IMR-90 (cell line): ENCODE measurements around the gene VPS35L. TPM values are rescaled to one million over a fixed set of nuclear protein-coding genes. Genes with fewer than 3 reads are reported as not detected.

Experiments
- ATAC-seq: fragments of 200-7000 bp; cut with Tn5 transposase; 2 replicates; pipeline ENCODE4 v1.9.1; 2020; ENCODE audit warnings: low read depth, mild to moderate bottlenecking, moderate library complexity
- BruUV-seq: library from RNA; stranded (reverse); fragments of 400-500 nt; replicated peaks from 2 replicates; lab custom pipeline; 2021; lab: Mats Ljungman, UMichigan
- CTCF ChIA-PET: fragments of 300-600 bp; formaldehyde crosslinking; extraction: SDS; loops from one replicate; lab custom pipeline; 2021; ENCODE audit warnings: antibody characterized with exemption; lab: Yijun Ruan, JAX
- POLR2A ChIA-PET: fragments of 300-600 bp; sonication (Branson Sonifier 250); formaldehyde crosslinking; loops from one replicate; lab custom pipeline; 2022; ENCODE audit warnings: antibody characterized with exemption; ENCODE audit not compliant: unreplicated experiment; lab: Charles Lee
- DNase-seq: peaks from one replicate; pipeline ENCODE4 v3.0.0; 2013
- H2AFZ ChIP-seq: replicated peaks from 2 replicates; pipeline ENCODE3; 2013; ENCODE audit warnings: low read length, mild to moderate bottlenecking; ENCODE audit not compliant: poor library complexity
- H2AK5ac ChIP-seq: 2 replicates; pipeline ENCODE4 v1.6.1; 2013; ENCODE audit warnings: low read depth, low read length, inconsistent platforms
- H2AK9ac ChIP-seq: replicated peaks from 2 replicates; pipeline ENCODE3; 2013; ENCODE audit warnings: mild to moderate bottlenecking, low read depth, low read length, moderate library complexity; ENCODE audit not compliant: poor library complexity
- H2BK120ac ChIP-seq: 2 replicates; pipeline ENCODE4 v1.6.1; 2013; ENCODE audit warnings: low read depth, low read length, inconsistent platforms
- H2BK15ac ChIP-seq: 3 replicates; pipeline ENCODE4 v1.6.1; 2013; ENCODE audit warnings: low read depth, low read length, inconsistent platforms
- H2BK20ac ChIP-seq: 2 replicates; pipeline ENCODE4 v1.6.1; 2013; ENCODE audit warnings: low read depth, mild to moderate bottlenecking, inconsistent platforms, low read length, moderate library complexity
- H2BK5ac ChIP-seq: 2 replicates; pipeline ENCODE4 v1.6.1; 2013; ENCODE audit warnings: mild to moderate bottlenecking, low read depth, low read length, inconsistent platforms; ENCODE audit not compliant: poor library complexity, severe bottlenecking
- H3K14ac ChIP-seq: replicated peaks from 2 replicates; pipeline ENCODE4 v1.6.1; 2013; ENCODE audit warnings: low read depth, low read length, inconsistent platforms
- H3K18ac ChIP-seq: 2 replicates; pipeline ENCODE4 v1.6.1; 2013; ENCODE audit warnings: low read depth, low read length, control low read depth
- H3K23ac ChIP-seq: 2 replicates; pipeline ENCODE4 v1.6.1; 2013; ENCODE audit warnings: low read depth, low read length, inconsistent platforms
- H3K27ac ChIP-seq: 2 replicates; pipeline ENCODE4 v1.5.1; 2013; ENCODE audit warnings: mild to moderate bottlenecking, control low read depth, low read length; ENCODE audit not compliant: insufficient read depth
- H3K27me3 ChIP-seq: 2 replicates; pipeline ENCODE4 v1.6.1; 2013; ENCODE audit warnings: low read length; ENCODE audit not compliant: control insufficient read depth, insufficient read depth
- H3K36me3 ChIP-seq: 2 replicates; pipeline ENCODE4 v1.6.1; 2013; ENCODE audit warnings: low read length, mixed read lengths; ENCODE audit not compliant: control insufficient read depth, insufficient read depth
- H3K4ac ChIP-seq: 2 replicates; pipeline ENCODE4 v1.6.1; 2013; ENCODE audit warnings: low read depth, low read length, inconsistent platforms
- H3K4me1 ChIP-seq: 2 replicates; pipeline ENCODE4 v1.6.1; 2013; ENCODE audit warnings: low read length, mixed read lengths; ENCODE audit not compliant: control insufficient read depth, insufficient read depth
- H3K4me2 ChIP-seq: 2 replicates; pipeline ENCODE4 v1.6.1; 2013; ENCODE audit warnings: low read depth, mild to moderate bottlenecking, control low read depth, low read length, moderate library complexity
- H3K4me3 ChIP-seq: 2 replicates; pipeline ENCODE4 v1.5.1; 2013; ENCODE audit warnings: low read depth, mild to moderate bottlenecking, control low read depth, low read length, moderate library complexity; ENCODE audit not compliant: insufficient read depth
- H3K56ac ChIP-seq: 2 replicates; pipeline ENCODE4 v1.6.1; 2013; ENCODE audit warnings: low read length, inconsistent platforms; ENCODE audit not compliant: insufficient read depth; ENCODE audit errors: extremely low read depth
- H3K79me1 ChIP-seq, 2 experiments: 2 replicates each; pipeline ENCODE4 v1.6.1; 2013; ENCODE audit warnings: low read length in 2 of 2, inconsistent platforms in 1 of 2, low read depth in 1 of 2
- H3K9ac ChIP-seq: 2 replicates; pipeline ENCODE4 v1.6.1; 2013; ENCODE audit warnings: low read depth, low read length, control low read depth
- H3K9me1 ChIP-seq: 2 replicates; pipeline ENCODE4 v1.6.1; 2013; ENCODE audit warnings: low read length, inconsistent platforms; ENCODE audit not compliant: insufficient read depth
- H3K9me3 ChIP-seq: 2 replicates; pipeline ENCODE4 v1.6.1; 2013; ENCODE audit warnings: low read length; ENCODE audit not compliant: control insufficient read depth, insufficient read depth
- H4K20me1 ChIP-seq: 2 replicates; pipeline ENCODE4 v1.6.1; 2013; ENCODE audit warnings: low read length, inconsistent platforms; ENCODE audit not compliant: insufficient read depth
- H4K5ac ChIP-seq: 2 replicates; pipeline ENCODE4 v1.6.1; 2013; ENCODE audit warnings: mild to moderate bottlenecking, low read depth, low read length, control low read depth
- H4K8ac ChIP-seq, 2 experiments: 2 replicates each; pipeline ENCODE4 v1.6.1; 2013; ENCODE audit warnings: low read depth in 2 of 2, low read length in 2 of 2, control low read depth in 1 of 2, inconsistent platforms in 1 of 2
- H4K91ac ChIP-seq: 2 replicates; pipeline ENCODE4 v1.6.1; 2013; ENCODE audit warnings: low read depth, low read length, inconsistent platforms; ENCODE audit not compliant: insufficient read depth
- BHLHE40 ChIP-seq: fragments of 150-350 bp; IDR thresholded peaks from 2 replicates; pipeline ENCODE4 v1.6.1; 2016; ENCODE audit warnings: mild to moderate bottlenecking, low read depth, low read length
- CEBPB ChIP-seq: IDR thresholded peaks from 2 replicates; pipeline ENCODE4 v1.6.1; 2012; ENCODE audit warnings: low read depth, low read length, improper control_type of control experiment
- CHD1 ChIP-seq: IDR thresholded peaks from 2 replicates; pipeline ENCODE4 v1.6.1; 2012; ENCODE audit warnings: low read depth, low read length, improper control_type of control experiment
- CTCF ChIP-seq: conservative IDR thresholded peaks from 2 replicates; pipeline ENCODE4 v1.5.1; 2012; ENCODE audit warnings: mild to moderate bottlenecking, low read depth, low read length, improper control_type of control experiment
- ELK1 ChIP-seq: fragments of 150-350 bp; IDR thresholded peaks from 2 replicates; pipeline ENCODE4 v1.6.1; 2016; ENCODE audit warnings: low read depth, mild to moderate bottlenecking, low read length, moderate library complexity, borderline replicate concordance
- FOS ChIP-seq: fragments of 150-350 bp; IDR thresholded peaks from 2 replicates; pipeline ENCODE4 v1.6.1; 2016; ENCODE audit warnings: low read depth, low read length
- MAFK ChIP-seq: IDR thresholded peaks from 2 replicates; pipeline ENCODE4 v1.6.1; 2012; ENCODE audit warnings: low read depth, low read length, improper control_type of control experiment
- MAZ ChIP-seq: IDR thresholded peaks from 2 replicates; pipeline ENCODE4 v1.6.1; 2012; ENCODE audit warnings: low read depth, mild to moderate bottlenecking, low read length, improper control_type of control experiment, moderate library complexity, borderline replicate concordance
- MXI1 ChIP-seq: IDR thresholded peaks from 2 replicates; pipeline ENCODE4 v1.6.1; 2012; ENCODE audit warnings: low read depth, mild to moderate bottlenecking, low read length, moderate library complexity, borderline replicate concordance
- NFE2L2 ChIP-seq: fragments of 150-350 bp; IDR thresholded peaks from 2 replicates; pipeline ENCODE4 v1.6.1; 2016; ENCODE audit warnings: low read depth, mild to moderate bottlenecking, low read length
- POLR2A ChIP-seq: IDR thresholded peaks from 2 replicates; pipeline ENCODE4 v1.6.1; 2012; ENCODE audit warnings: mild to moderate bottlenecking, low read depth, low read length
- RCOR1 ChIP-seq: IDR thresholded peaks from 2 replicates; pipeline ENCODE4 v1.6.1; 2012; ENCODE audit warnings: mild to moderate bottlenecking, low read length, improper control_type of control experiment; ENCODE audit not compliant: insufficient replicate concordance
- SMC3 ChIP-seq: fragments of 150-350 bp; IDR thresholded peaks from 2 replicates; pipeline ENCODE4 v1.6.1; 2016; ENCODE audit warnings: low read depth, mild to moderate bottlenecking, antibody characterized with exemption, low read length, moderate library complexity
- USF2 ChIP-seq: fragments of 150-350 bp; IDR thresholded peaks from 2 replicates; pipeline ENCODE4 v1.6.1; 2017; ENCODE audit warnings: mild to moderate bottlenecking, antibody characterized with exemption, low read length, low read depth
- WGBS, 2 experiments: methylation state at CpG; one replicate each; pipeline versions ENCODE4 v1.1.5 to v1.1.7; 2013; ENCODE audit warnings: missing lambda C conversion rate in 2 of 2; ENCODE audit not compliant: insufficient read length in 1 of 2; ENCODE audit errors: extremely low coverage in 2 of 2; 5-methylcytosine and 5-hydroxymethylcytosine counted together
- dilution Hi-C: fragments of 300-500 bp; cut with HindIII; formaldehyde crosslinking; loops from one replicate; pipeline ENCODE4 v1.14.3; 2018; ENCODE audit warnings: low sequenced_read_pairs; ENCODE audit not compliant: unreplicated experiment
- in situ Hi-C: fragments of 300-500 bp; cut with MboI; formaldehyde crosslinking; loops from 3 replicates; pipeline ENCODE4 v1.14.3; 2019; ENCODE audit warnings: low sequenced_read_pairs, inconsistent platforms, mixed read lengths
- intact Hi-C: fragments of 100-400 bp; cut with micrococcal nuclease; formaldehyde crosslinking; loops from 2 replicates; pipeline ENCODE4 v1.10.0; 2022
- polyA plus RNA-seq, 3 experiments: library from polyadenylated mRNA; depleted of rRNA; stranded (reverse); fragments of >200 nt; gene quantifications; 2 replicates each; pipeline ENCODE4 v1.2.3, GENCODE V29; 2012; ENCODE audit warnings: low replicate concordance in 1 of 3
- total RNA-seq: library from RNA; depleted of rRNA; stranded (reverse); fragments of >200 nt; gene quantifications from 2 replicates; pipeline ENCODE4 v1.2.3, GENCODE V29; 2012

VPS35L gene
- total and polyA plus RNA-seq, 2 of the 4 experiments (the other 2 are of a cell fraction): 28.0 to 40.1 TPM

- TF ChIP-seq RCOR1 (no peak), MAZ (no peak), POLR2A (no peak), CHD1 (no peak), CTCF (no peak), CEBPB (no peak), ELK1 (no peak), FOS (no peak), MAFK (no peak), USF2 (no peak), NFE2L2 (no peak), MXI1 (no peak), SMC3 (no peak), BHLHE40 (no peak)
- Histone ChIP-seq H3K4me2 (no peak overlapping the region), H2BK5ac (no peak overlapping the region), H3K14ac (no peak overlapping the region), H3K9me3 (no peaks in the 10 kb centered on the region), H4K20me1 (peaks cover 9% of the 10 kb centered on the region), H3K9ac (no peak overlapping the region), H2AK5ac (no peak overlapping the region), H3K9me1 (peaks cover 9% of the 10 kb centered on the region), H3K4me1 (peaks cover 4% of the 10 kb centered on the region; the same call in 1 of the 2 replicates), H2AFZ (no peak overlapping the region), H3K4me3 (no peak overlapping the region), H2BK120ac (no peak overlapping the region), H3K18ac (no peak overlapping the region), H2BK15ac (no peak overlapping the region), H4K91ac (no peak overlapping the region), H3K79me1 (peaks cover 41 to 79% of the 10 kb centered on the region in 2 experiments), H3K27ac (no peak overlapping the region), H2AK9ac (no peak overlapping the region), H4K8ac (no peak overlapping the region), H3K23ac (no peak overlapping the region), H4K5ac (no peak overlapping the region), H3K56ac (no peak overlapping the region), H3K27me3 (no peaks in the 10 kb centered on the region), H2BK20ac (no peak overlapping the region), H3K4ac (no peak overlapping the region), H3K36me3 (peaks cover 45% of the 10 kb centered on the region)
- BruUV-seq: no TSS peak
- in situ Hi-C loops (loop anchor here (25.0 kb wide), 1 partner anchor 599 kb away; the partner anchor contains the start of gene ITPRIPL2), dilution Hi-C loops (no loop called here), intact Hi-C loops (loop anchor here (10.0 kb wide), 1 partner anchor 107 kb away; no protein-coding TSS in a partner anchor)
- ChIA-PET CTCF (no interaction called here), POLR2A (no interaction called here)
- DNase-seq (no peak), ATAC-seq (no peak)
- 100% methylated on average over 3 of the region's 12 CpGs; no CpG with 5 or more reads in 1 of the 2 experiments for WGBS, 2 experiments
These were observed 156.1 kb downstream of the VPS35L start for GRCh38 chr16:19711643-19712042.
